MCF 10A (cell line): Measurements from ENCODE around the gene CENPB. TPM values are rescaled to one million over a fixed set of nuclear protein-coding genes. Genes with fewer than 3 reads are reported as not detected.

Source experiments
- BruUV-seq: library from RNA; stranded (reverse); fragments of 400-500 nt; replicated peaks from 2 replicates; lab custom pipeline; 2021; lab: Mats Ljungman, UMichigan
- CTCF ChIA-PET: fragments of 300-600 bp; sonication (Branson Sonifier 250); formaldehyde crosslinking; extraction: SDS; loops from one replicate; lab custom pipeline; 2021; ENCODE audit warnings: antibody characterized with exemption, inconsistent platforms; lab: Yijun Ruan, JAX
- POLR2A ChIA-PET: fragments of 300-600, 350-650 bp; sonication (Branson Sonifier 250); formaldehyde crosslinking; extraction: SDS; loops from one replicate; lab custom pipeline; 2020; ENCODE audit warnings: antibody characterized with exemption, inconsistent platforms; lab: Yijun Ruan, JAX
- DNase-seq: peaks from one replicate; pipeline ENCODE4 v3.0.0-alpha.2; 2018; ENCODE audit not compliant: unreplicated experiment
- H3K27ac Mint-ChIP-seq: one replicate; pipeline ENCODE4 v1.8.0; 2022; ENCODE audit warnings: mild to moderate bottlenecking, low read depth, mixed read lengths; ENCODE audit not compliant: unreplicated experiment
- H3K27me3 Mint-ChIP-seq: one replicate; pipeline ENCODE4 v1.8.0; 2022; ENCODE audit warnings: mixed read lengths; ENCODE audit not compliant: insufficient read depth, unreplicated experiment
- H3K36me3 Mint-ChIP-seq: one replicate; pipeline ENCODE4 v1.8.0; 2022; ENCODE audit warnings: mild to moderate bottlenecking, moderate library complexity, mixed read lengths; ENCODE audit not compliant: insufficient read depth, unreplicated experiment
- H3K4me1 Mint-ChIP-seq: one replicate; pipeline ENCODE4 v1.8.0; 2022; ENCODE audit warnings: mixed read lengths; ENCODE audit not compliant: insufficient read depth, unreplicated experiment
- H3K4me3 Mint-ChIP-seq: one replicate; pipeline ENCODE4 v1.8.0; 2022; ENCODE audit warnings: mild to moderate bottlenecking, moderate library complexity, mixed read lengths; ENCODE audit not compliant: unreplicated experiment
- H3K9me3 Mint-ChIP-seq: one replicate; pipeline ENCODE4 v1.8.0; 2022; ENCODE audit warnings: mixed read lengths; ENCODE audit not compliant: unreplicated experiment
- CTCF ChIP-seq: fragments of 200-600 bp; IDR thresholded peaks from one replicate; pipeline ENCODE4 v1.8.0; 2022; ENCODE audit warnings: antibody characterized with exemption, mild to moderate bottlenecking; ENCODE audit not compliant: unreplicated experiment
- intact Hi-C: fragments of 100-400 bp; cut with micrococcal nuclease; formaldehyde crosslinking; loops from 2 replicates; pipeline ENCODE4 v1.14.1; 2022
- total RNA-seq: library from RNA; stranded (reverse); gene quantifications from 2 replicates; pipeline ENCODE4 v1.2.3, GENCODE V29; 2022

CENPB gene
- total RNA-seq, 1 experiment from 2014 or later = 54.8 TPM

DNA sequence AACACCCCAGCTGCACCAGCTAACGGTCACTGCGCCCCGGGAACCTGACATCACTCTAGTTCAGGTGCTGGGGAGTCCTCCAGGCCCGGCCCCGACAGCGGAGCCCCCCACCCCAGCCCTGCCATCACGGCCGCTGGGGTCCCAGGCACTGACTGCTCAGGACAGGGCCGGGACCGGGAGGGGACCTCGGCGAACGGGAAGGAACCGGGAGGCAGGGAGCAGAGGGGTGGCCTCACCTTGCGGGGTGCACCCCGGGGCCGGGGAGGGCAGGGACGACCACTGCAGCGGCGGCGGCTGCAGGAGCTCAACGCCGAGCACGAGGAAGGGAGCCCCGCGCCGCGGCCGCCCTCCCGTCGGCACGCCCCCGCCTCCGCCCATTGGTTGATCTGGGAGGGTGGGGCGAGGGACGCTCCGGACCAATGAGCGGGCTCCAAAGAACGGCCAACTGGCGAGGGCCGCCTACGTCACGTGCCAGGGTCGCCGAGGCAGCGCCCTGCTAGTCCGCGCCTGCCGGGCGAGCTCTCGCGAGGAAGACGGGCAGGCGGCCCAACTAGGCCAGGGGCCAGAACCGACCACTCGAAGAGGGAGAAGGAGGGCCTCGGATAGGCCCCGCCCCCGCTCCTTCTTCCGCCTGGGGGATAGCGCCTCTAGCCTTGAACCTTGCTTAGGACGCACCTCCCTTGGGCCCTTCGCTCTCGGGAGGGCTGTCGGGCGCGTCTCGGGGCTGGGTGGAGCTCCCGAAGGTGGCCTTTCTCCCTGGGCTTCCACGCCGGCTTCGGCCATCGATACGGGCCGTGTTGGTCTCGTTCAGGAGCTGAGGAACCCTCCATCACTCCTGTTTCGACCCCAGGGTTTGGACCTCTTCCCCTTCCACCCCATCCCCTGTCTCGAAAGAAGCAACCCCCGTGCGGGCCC, 18.9 kb downstream of the CENPB start, which contains the start of gene ADISSP:
ADISSP (minus strand) TSS at position 327 of the 915 bp plus-strand sequence. CDS start 7,653 bp downstream, outside the sequence.
- peak; percentile 98 for DNase-seq
- H3K4me3 Mint-ChIP-seq = peak within 1 kb of the TSS; percentile 84
- CTCF ChIA-PET = interaction anchor here (0.6 to 6.7 kb wide), 17 partner anchors 13 to 233 kb away, joined by 3 to 65 read pairs (median 5); partner anchors contain the start of genes AP5S1, CENPB and SPEF1
- no peaks in the 10 kb centered on the region for H3K9me3 Mint-ChIP-seq
- no peak for TF ChIP-seq CTCF
- peaks cover 18% of the 10 kb centered on the region for H3K4me1 Mint-ChIP-seq
- peak within 1 kb of the TSS; percentile 91 for H3K27ac Mint-ChIP-seq
- H3K36me3 Mint-ChIP-seq = no peaks in the 10 kb centered on the region
- BruUV-seq = TSS peak; percentile 77
- intact Hi-C loops = loop anchor here (1.0 to 2.0 kb wide), 2 partner anchors 51 to 91 kb away; no protein-coding TSS in a partner anchor
- no peaks in the 10 kb centered on the region for H3K27me3 Mint-ChIP-seq
- POLR2A ChIA-PET = interaction anchor here (0.6 to 3.9 kb wide), 39 partner anchors 10 to 767 kb away, joined by 3 to 61 read pairs (median 6); partner anchors contain the start of genes AP5S1, CDC25B, CENPB and MAVS

GRCh38 chr20:3767110-3767426, 19.5 kb downstream of the CENPB start:
- ChIA-PET CTCF (interaction anchor here (0.7 to 6.7 kb wide), 11 partner anchors 12 to 234 kb away, joined by 3 to 65 read pairs (median 7); partner anchors contain the start of genes AP5S1 and CENPB), POLR2A (interaction anchor here (0.6 to 3.9 kb wide), 30 partner anchors 10 to 766 kb away, joined by 3 to 61 read pairs (median 6); partner anchors contain the start of genes AP5S1, CDC25B, CENPB and MAVS)
- Mint-ChIP-seq H3K27me3 (no peaks in the 10 kb centered on the region), H3K36me3 (no peaks in the 10 kb centered on the region), H3K27ac (peak overlapping the region; percentile 61), H3K4me3 (peak overlapping the region; percentile 84), H3K9me3 (no peaks in the 10 kb centered on the region), H3K4me1 (peaks cover 18% of the 10 kb centered on the region)
- TF ChIP-seq CTCF = no peak
- TSS peak; percentile 44 for BruUV-seq
- no peak for DNase-seq
- intact Hi-C loops = no loop called here

GRCh38 chr20:3766422-3767109, 20.0 kb downstream of the CENPB start:
- no peak for TF ChIP-seq CTCF
- no TSS peak for BruUV-seq
- H3K27me3 Mint-ChIP-seq = no peaks in the 10 kb centered on the region
- no peak for DNase-seq
- H3K4me1 Mint-ChIP-seq = peaks cover 18% of the 10 kb centered on the region
- no peaks in the 10 kb centered on the region for H3K9me3 Mint-ChIP-seq
- peak overlapping the region; percentile 84 for H3K4me3 Mint-ChIP-seq
- no peaks in the 10 kb centered on the region for H3K36me3 Mint-ChIP-seq
- ChIA-PET CTCF (interaction anchor here (0.7 to 6.7 kb wide), 12 partner anchors 12 to 346 kb away, joined by 3 to 65 read pairs (median 6); partner anchors contain the start of genes AP5S1 and SPEF1), POLR2A (interaction anchor here (0.5 to 3.9 kb wide), 26 partner anchors 8 to 766 kb away, joined by 3 to 61 read pairs (median 6); partner anchors contain the start of genes AP5S1, CDC25B, CENPB and MAVS)
- intact Hi-C loops = no loop called here
- peak overlapping the region; percentile 61 for H3K27ac Mint-ChIP-seq
